ENCODE results near the gene TMBIM6. TPM values are rescaled to one million over a fixed set of nuclear protein-coding genes. Genes with fewer than 3 reads are reported as not detected.

The TMBIM6 gene
- total and polyA plus RNA-seq, 9 of the 15 experiments (the other 6 are each of a cell fraction or from before 2014, with no cell fraction given), result 147 to 1,288 (median 352) TPM

- no peak for TF ChIP-seq HSF4 (CRISPR knock-in tag; IDR thresholded peaks at IDR 0.05; ENCODE audit: borderline replicate concordance)
- TF ChIP-seq BMI1 (IDR thresholded peaks at IDR 0.05; ENCODE audit: low read length), result no peak
- TF ChIP-seq RBFOX2 (IDR thresholded peaks at IDR 0.05; ENCODE audit: low read depth, low read length), result peak; percentile 97
- TF ChIP-seq ZC3H8 (IDR thresholded peaks at IDR 0.05), result no peak
- TF ChIP-seq, protein P1, sequence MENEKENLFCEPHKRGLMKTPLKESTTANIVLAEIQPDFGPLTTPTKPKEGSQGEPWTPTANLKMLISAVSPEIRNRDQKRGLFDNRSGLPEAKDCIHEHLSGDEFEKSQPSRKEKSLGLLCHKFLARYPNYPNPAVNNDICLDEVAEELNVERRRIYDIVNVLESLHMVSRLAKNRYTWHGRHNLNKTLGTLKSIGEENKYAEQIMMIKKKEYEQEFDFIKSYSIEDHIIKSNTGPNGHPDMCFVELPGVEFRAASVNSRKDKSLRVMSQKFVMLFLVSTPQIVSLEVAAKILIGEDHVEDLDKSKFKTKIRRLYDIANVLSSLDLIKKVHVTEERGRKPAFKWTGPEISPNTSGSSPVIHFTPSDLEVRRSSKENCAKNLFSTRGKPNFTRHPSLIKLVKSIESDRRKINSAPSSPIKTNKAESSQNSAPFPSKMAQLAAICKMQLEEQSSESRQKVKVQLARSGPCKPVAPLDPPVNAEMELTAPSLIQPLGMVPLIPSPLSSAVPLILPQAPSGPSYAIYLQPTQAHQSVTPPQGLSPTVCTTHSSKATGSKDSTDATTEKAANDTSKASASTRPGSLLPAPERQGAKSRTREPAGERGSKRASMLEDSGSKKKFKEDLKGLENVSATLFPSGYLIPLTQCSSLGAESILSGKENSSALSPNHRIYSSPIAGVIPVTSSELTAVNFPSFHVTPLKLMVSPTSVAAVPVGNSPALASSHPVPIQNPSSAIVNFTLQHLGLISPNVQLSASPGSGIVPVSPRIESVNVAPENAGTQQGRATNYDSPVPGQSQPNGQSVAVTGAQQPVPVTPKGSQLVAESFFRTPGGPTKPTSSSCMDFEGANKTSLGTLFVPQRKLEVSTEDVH (IDR thresholded peaks at IDR 0.05; ENCODE audit: low read depth, partially characterized antibody), result no peak
- TF ChIP-seq, protein P2, sequence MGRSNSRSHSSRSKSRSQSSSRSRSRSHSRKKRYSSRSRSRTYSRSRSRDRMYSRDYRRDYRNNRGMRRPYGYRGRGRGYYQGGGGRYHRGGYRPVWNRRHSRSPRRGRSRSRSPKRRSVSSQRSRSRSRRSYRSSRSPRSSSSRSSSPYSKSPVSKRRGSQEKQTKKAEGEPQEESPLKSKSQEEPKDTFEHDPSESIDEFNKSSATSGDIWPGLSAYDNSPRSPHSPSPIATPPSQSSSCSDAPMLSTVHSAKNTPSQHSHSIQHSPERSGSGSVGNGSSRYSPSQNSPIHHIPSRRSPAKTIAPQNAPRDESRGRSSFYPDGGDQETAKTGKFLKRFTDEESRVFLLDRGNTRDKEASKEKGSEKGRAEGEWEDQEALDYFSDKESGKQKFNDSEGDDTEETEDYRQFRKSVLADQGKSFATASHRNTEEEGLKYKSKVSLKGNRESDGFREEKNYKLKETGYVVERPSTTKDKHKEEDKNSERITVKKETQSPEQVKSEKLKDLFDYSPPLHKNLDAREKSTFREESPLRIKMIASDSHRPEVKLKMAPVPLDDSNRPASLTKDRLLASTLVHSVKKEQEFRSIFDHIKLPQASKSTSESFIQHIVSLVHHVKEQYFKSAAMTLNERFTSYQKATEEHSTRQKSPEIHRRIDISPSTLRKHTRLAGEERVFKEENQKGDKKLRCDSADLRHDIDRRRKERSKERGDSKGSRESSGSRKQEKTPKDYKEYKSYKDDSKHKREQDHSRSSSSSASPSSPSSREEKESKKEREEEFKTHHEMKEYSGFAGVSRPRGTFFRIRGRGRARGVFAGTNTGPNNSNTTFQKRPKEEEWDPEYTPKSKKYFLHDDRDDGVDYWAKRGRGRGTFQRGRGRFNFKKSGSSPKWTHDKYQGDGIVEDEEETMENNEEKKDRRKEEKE (IDR thresholded peaks at IDR 0.05; ENCODE audit: borderline replicate concordance in 1 of 2, control insufficient read depth in 1 of 2, low read depth in 2 of 2, low read length in 1 of 2), result no peak
- peak; percentile 70; the same call in 1 of the 2 replicates for TF ChIP-seq NR2F6 (CRISPR knock-in tag; IDR thresholded peaks at IDR 0.05)
- no peak for TF ChIP-seq MCM2 (IDR thresholded peaks at IDR 0.05; ENCODE audit: low read depth)
- no peak for TF ChIP-seq ZNF217 (CRISPR knock-in tag; IDR thresholded peaks at IDR 0.05)
- TF ChIP-seq ETV5 (CRISPR knock-in tag; IDR thresholded peaks at IDR 0.05; ENCODE audit: low read depth), result peak; percentile 99
- TF ChIP-seq GATAD2B (IDR thresholded peaks at IDR 0.05; ENCODE audit: borderline replicate concordance), result no peak
- TF ChIP-seq BCOR (IDR thresholded peaks at IDR 0.05), result peak; percentile 54; the same call in 1 of the 2 replicates
- no peak for TF ChIP-seq ETS2 (tag; IDR thresholded peaks at IDR 0.05; ENCODE audit: borderline replicate concordance, poor library complexity, severe bottlenecking)
- TF ChIP-seq, protein P3, sequence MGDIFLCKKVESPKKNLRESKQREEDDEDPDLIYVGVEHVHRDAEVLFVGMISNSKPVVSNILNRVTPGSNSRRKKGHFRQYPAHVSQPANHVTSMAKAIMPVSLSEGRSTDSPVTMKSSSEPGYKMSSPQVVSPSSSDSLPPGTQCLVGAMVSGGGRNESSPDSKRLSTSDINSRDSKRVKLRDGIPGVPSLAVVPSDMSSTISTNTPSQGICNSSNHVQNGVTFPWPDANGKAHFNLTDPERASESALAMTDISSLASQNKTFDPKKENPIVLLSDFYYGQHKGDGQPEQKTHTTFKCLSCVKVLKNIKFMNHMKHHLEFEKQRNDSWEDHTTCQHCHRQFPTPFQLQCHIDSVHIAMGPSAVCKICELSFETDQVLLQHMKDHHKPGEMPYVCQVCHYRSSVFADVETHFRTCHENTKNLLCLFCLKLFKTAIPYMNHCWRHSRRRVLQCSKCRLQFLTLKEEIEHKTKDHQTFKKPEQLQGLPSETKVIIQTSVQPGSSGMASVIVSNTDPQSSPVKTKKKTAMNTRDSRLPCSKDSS (IDR thresholded peaks at IDR 0.05; ENCODE audit: low read depth, partially characterized antibody), result no peak
- no peak for TF ChIP-seq EHMT2 (IDR thresholded peaks at IDR 0.05)
- no peak for TF ChIP-seq ZNF717 (CRISPR knock-in tag; IDR thresholded peaks at IDR 0.05)
- no peak for TF ChIP-seq MYC (IDR thresholded peaks at IDR 0.05; ENCODE audit: low read depth, low read length)
- no peak for TF ChIP-seq MYC (CRISPR knock-in tag; IDR thresholded peaks at IDR 0.05; ENCODE audit: borderline replicate concordance, low read depth)
- peak in 2 of 3 experiments; percentile 18 to 38 for TF ChIP-seq YY1 (IDR thresholded peaks at IDR 0.05; ENCODE audit: borderline replicate concordance in 1 of 3, control insufficient read depth in 1 of 3, extremely low read depth in 1 of 3, insufficient read depth in 3 of 3, insufficient read length in 1 of 3, insufficient replicate concordance in 2 of 3, low read depth in 1 of 3, low read length in 2 of 3)
- no peak; the same call in 1 of the 2 replicates for TF ChIP-seq ZNF232 (CRISPR knock-in tag; IDR thresholded peaks at IDR 0.05)
Measured at GRCh38 chr12:49740930-49741881, at the start of gene TMBIM6 (continued).

Data from K562 (cell line).